CD4-positive, alpha-beta T cell treated with Interleukin-4 for 1 hour (primary cell): ENCODE data around the gene KEL.

ENCODE experiments used
- DNase-seq, 2 donors: peaks; one replicate each; pipeline ENCODE4 v3.0.0-alpha.2; 2020 to 2022

The KEL gene

DNA sequence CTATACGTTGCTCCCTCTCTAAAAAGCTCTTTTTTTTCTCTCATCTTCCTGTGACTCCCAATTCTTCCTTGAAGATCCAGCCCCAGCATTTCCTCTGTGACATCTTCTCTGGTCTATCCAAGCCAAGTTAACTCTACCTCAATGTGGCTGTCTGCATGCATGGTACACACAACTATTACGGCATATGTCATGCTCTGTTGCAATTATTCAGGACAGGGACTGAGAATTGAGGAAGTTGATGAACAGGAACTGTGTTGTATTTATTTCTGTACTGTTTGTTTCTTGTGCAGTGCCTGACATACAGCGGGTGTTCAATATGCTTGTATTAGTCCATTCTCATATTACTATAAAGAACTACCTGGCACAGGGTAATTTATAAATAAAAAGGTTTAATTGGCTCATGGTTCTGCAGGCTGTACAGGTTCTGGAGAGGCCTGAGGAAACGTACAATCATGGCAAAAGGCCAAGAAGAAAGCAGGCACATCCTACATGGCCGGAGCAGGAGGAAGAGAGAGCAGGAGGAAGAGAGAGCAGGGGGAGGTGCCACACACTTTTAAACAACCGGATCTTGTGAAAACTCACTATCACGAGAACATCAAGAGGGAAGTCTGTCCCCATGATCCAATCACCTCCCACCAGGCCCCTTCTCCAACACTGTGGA, 34.9 kb downstream of the KEL start:
- no peak for DNase-seq

DNA sequence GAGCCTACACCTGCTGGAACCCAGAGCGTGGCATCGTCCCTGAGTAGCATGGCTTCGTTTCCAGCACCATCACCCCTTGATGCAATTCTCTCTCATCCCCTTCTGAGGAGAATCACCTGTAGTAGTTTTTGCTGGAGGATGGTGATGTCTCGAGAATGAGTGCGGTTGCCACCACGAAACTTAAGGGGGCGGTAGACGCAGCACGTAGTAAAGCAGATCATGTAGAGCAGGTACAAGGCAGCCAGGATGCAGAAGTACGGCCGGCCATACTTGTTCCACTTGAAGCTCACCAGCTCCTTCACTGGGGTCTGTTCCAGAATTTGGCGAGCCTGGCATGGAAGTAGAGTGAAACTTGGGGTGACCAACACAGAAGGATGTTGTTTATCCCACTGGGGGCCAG, 36.8 kb downstream of the KEL start:
- no peak for DNase-seq

DNA sequence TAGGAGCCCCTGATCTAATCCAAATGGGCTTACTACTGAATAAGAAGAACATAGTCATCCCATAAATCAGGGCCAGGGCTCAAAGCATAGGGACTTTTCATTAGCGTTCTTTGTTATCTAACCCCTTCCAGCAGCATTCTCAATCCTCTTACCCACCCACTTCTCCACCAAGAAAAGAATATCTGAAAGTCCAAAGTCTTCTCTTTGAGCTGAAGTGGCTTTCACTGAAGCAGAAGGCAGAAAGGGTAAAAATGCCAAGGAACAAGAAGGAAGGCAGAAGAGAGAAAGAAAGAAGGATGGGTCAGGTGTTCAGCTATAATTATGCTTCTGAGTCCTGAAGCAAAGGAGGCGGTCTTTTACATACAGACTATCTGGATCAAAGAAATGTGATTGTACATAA, 38.8 kb downstream of the KEL start:
- DNase-seq: no peak

DNA sequence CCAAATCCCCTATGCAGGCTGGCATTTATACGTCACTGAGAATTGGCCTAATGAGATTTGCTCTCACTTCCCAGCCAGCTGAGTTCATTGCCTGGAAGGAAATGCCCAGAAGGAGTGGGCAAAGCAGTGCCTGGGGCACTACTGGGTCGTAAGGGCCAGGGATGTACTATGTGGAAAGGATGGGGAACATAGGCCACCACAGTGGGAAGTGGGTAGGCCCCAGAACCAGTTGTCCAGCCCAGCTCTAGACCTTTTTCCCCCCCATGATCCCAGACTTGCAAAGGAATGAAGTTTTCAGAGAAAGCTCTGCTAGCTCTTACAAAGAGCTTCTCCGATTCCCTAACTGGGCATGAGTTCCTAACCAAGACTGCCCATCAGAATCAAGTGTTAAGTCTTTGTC, 42.5 kb downstream of the KEL start:
- no peak for DNase-seq

DNA sequence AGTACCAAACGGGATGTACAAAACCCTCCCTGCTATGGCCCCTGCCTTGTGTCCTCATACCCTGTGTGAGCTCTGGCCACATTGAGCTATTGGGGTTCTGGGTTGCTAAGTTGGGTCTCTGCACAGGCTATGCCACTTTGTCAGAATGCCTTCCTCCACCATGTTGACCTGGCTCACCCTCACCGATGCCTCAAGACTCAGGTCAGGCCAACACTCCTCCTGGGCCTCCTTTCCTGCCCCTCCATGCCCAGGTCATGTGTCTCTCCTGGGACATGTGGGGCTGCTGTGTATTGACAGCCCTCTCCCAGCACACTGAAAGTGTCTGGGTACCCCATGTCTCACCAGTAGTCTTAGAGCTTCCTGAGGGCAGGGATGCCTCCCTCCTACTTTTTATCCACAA, 43.3 kb downstream of the KEL start:
- DNase-seq: no peak

DNA sequence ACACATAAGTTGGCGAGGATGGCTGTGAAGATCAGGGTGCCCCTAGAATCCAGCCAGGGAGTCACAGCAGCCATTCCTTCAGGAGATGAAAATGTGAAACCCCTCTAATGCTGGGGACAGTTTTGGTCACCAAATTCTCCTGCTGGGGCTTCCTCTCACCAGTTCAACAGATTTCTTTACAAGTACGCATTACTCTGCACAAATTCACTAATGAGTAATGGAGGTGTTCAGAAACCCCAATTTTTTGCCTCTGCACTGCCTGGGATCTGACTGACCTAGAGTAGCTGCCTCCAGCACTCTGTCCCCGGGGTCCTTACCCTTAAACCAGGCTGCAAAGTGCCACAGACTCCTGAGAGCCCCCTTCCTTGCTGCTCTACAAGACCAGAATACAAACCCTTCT, 44.7 kb downstream of the KEL start:
- DNase-seq: no peak

DNA sequence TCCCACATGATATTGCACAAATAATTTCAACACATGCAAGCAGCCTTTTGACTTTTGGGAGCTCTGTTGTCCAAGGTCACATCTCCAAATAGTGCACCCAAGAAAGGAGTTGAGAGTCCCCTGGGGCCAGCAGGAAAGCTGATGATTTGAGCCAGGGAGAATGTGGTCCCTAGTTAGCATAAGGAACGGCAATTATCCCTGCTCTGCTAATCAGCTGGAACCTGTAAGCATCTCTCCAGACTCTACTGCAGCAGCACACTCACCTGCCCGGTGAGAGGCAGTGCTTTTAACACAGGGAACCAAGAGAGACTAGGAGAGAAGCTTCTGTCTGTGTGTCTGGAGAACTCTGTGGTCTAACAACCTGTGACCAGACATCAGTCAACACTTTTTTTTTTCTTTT, 45.7 kb downstream of the KEL start:
- DNase-seq: no peak

DNA sequence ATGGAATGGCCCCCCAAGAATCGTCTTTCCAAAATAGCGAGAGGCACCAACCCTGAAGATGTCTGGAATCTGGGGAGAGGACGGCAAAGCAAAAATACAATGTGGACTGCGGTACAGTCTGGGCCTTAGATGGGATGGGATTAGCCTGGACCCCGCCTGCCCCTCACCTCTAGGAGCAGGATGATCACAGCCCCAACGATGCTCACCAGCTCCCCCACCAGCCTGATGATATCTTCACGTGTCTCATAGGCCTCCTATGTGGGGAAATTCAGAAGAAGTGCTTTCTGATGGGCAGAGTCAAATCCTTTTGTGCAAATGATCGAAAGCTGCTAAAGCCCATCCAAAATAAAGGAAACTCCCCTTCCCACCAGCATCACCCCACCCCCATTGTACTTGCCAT, 46.8 kb downstream of the KEL start:
- DNase-seq: peak in 1 of 2 donors; percentile 3

DNA sequence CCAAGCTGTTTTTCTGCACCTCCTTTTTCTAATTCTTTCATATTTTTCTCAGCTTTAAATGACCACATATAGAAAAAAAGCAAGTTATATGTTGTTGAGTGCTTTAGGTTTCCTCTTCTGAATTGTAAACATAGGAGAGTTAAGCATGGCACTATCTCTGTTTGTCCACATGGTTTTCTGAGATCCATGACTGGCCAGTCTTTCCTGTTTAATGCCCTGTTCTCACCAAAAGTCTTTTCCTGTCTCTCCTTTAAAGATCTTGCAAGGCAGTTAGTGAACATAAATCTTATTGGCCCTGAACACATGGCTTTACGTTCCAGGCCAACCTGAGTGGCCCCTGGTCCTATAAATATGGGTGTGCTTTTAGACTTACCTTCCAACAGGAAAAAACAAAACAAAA, 48.0 kb downstream of the KEL start:
- DNase-seq: no peak

DNA sequence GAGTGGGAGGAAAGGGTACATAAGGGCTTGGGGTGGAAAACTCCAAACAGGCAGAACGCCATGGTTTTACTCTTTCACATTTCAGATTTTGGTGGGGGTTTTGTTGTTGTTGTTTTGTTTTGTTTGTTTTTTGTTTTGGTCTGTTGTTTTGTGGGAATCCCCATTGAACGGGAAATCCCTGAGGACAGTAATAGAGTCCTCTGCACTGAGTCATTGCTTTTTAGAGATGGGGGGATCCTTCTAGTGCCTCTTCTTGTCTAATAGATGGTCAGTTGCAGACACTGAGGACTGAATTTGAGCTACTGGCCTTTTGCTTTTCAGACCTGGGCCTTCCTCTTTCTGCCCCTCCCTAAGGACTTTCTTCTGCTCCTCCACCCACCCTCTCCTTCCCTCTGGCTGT, 48.6 kb downstream of the KEL start:
- no peak for DNase-seq

DNA sequence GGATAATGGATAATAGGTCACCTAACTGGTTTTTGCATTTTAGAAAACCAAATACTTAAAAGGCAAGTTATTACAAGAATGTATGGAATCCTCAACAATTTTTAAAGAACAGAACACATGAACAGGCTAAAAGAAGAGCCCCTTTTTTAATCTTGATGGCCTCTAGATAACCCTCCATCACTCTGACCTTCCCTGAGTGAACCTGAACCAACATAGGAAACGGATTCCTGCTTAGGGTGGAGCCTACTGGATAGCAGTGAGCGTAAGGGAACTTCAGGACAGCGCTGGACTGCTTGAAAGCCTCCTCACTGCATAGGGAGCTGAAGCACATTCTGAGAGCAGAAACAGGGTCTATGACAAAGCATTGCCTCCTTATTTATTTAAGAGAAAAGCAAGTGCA, 49.1 kb downstream of the KEL start:
- no peak for DNase-seq

DNA sequence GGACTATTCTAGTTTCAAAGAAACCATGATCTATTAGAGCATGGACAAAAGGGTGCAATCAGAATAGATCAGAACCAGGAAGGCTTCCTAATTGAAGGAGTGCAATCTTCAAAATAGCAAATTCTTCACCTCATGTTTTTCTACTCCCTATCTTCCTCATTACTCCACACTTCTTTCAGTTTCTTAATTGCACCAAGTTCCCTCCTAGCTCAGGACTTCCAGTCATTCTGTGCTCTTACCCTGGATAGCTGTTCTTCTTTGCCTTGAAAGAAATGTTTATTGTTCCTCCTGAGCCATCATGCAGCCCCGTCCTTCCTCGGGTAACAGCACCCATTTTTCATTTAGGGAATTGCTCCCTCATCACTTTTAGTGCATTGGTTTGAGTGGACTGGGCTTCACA, 51.7 kb downstream of the KEL start:
- DNase-seq: no peak

DNA sequence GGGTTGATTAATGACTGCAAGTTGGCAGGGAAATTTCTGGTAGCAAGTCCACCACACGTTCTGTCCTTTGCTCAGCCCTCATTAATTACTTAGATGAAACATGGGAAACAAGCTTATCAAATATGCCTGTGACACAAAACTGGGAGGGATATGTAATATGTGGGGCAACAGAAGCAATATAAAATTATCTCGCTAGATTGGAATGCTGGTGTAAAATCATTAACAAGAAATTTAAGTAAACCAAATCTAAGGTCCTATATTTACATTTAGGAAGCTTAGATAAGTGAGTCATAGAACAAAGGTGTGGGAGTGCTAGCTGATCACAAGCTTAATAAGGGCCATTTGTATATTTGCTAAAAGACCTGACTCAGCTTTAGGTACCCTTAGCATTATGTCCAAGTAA, 52.1 kb downstream of the KEL start:
- no peak for DNase-seq

DNA sequence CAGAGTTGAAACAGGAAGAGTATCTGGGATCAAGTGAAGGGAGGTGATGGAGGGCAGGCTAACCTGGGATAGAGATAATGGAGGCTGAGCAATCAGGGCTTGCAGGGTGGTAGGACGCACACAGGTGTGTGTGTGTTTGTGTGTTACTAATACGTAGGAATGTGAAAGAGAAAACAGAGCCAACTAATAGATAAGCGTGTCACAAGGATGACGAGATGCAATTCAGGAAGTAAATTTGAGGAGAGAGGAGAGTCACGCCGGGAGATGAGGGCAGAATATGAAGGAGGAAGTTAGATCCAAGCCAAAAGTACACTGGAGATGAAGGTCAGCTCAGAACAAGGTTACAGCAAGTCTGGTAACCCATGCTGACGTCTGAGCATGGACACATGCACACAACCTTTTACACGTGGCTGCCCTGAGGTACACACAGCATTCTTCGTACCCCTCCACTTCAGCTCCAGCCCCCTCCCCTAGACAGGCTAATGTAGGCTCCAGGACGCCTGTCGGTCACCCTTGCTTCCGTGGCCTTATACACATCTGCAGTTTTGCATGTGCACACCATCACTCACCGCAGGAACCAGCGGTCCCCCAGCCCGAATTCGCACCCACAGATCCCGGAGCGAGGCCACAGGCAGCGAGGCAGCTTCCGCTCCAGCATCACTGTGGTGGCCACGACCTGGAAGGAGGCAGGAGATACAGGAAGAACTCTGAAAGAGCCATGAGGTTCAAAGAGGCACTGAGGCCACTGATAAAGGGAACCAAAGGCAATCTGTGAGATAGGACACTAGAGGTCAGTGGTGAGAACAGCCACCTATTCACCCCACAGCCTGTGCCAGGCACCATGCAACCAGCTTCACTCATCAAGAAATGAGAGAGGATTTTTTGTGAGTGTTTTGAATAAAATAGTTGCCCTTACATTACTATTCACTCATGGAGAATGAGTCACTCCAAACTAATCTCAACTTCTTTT, 53.0 kb downstream of the KEL start:
- no peak for DNase-seq

DNA sequence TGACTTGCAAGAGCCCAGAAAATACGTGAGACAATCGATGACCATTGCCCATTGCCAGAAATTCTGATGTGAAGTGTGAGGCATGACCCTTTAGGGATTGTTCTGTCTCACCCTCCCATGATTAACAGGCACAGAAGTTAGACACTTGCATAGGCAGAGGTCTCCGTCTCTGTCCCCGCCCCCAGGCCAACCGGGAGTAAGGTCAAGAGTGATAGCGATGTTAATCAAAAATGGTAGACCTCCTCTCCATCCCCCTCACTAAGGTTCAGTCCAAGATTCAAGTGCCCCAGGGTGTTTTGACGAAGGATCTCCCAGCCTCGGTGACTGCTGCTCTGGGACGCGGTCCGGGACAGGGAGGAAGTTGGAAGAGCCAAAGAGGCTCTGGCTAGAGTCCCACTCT, 53.9 kb downstream of the KEL start:
- DNase-seq: no peak

DNA sequence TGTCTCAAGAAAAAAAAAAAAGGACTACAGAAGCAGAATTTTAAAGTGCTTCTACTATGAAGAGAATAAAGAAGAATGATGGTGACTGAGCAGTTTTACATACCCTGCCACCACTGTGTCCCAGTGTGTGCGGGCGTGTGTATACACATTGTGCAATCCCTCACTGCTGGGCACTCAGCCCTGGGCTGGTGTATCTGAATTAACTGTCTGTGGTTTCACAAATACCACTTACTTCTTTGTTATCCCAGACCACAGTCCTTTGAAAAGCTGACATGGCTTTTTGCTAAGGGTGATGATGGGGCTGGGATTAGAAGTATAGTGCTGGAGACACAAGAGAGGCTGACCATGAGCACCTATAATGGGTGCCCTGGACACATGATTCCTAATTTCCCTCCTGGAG, 55.5 kb downstream of the KEL start:
- no peak for DNase-seq

DNA sequence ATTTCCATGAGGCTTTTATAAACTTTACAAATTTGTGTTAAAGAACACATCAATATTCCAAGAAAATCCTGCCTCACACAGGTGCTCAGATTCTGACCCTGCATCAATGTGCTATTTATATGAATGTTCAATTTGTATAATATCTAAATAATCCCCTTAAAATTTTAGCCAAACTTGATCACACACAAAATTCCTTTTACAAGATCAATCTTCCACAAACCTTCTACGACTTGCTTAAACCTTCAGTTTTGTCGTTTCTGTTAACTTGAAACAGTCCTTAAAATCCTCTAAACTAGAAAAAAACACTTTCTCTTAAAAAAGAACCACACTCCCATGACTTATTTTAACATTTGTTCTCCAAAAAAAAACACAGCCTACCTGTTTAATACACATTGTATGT, 56.4 kb downstream of the KEL start:
- DNase-seq: no peak

DNA sequence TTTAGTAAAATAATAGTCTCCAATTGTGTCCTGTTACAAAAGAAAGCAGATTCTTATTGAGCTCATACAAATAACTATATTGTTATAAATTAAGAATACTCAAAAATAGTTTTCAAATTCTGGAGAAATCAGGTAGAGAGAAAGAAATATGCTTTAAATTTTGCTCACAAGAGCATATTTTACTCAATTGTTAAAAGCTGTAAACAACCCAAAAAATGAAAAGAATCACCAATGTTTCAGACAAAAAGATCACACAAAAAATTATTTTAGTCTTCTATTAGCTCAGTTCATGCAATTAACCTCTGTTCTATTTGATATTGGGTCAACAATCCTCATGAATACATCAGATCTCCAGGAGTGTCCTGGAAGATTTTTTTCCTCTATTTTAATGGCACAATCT, 58.0 kb downstream of the KEL start:
- no peak for DNase-seq

DNA sequence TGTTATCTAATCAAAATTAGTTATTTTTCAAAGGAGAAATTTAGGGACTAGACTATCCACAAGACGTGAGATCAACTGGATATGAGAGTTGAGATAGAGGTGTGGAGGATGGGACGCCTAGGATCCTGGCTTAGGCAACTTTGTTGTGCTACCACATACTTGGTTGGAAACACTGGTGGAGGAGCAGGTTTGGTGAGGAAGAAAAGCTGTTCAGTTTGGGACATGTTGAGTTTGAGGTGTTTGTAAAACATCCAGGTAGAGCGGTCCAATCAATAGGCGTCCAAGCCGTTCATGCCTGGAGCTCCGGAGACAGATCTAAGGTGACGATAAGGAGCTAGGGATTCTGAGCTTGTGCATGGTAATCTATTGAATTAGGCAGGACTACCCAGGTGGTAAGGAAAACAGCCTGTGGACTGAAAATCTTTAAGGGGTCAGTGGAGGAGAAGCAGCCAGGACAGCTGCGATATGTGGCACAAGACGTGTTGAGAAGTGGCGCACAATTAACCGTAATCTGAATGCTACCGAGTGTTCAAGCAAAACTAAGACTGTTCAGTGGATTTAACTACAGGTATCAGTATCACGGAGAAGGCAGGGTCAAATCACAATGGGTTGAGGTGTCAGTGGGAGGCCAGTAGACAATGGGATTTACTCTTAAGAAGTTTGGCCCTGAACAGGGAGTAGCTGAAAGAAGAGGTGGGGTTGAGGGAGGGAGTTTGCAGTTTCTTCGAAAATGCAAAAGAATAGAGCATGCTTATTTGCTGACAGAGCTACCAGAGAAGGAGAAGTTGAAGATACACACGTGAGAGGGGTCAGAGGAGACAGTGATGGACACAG, 60.5 kb downstream of the KEL start:
- DNase-seq: no peak

DNA sequence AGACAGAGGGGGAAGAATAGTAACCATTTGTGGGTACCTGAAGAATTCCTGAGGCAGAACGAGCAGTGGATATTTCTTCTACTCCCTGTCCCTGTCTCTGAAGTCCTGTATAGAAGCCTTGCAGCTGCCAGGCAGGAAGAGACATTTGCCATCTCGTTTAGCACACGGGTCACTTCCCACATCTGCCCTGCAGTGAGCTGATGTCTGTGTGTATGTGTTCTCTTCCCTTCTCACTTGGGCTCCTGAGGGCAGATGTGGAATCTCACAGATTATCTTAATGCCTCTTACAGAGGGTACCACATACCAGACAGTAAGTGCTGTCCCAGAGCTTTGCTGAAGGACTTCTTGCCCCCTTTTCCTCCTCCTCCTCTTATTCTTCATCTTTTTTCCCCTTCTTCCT, 62.5 kb downstream of the KEL start:
- DNase-seq: no peak

DNA sequence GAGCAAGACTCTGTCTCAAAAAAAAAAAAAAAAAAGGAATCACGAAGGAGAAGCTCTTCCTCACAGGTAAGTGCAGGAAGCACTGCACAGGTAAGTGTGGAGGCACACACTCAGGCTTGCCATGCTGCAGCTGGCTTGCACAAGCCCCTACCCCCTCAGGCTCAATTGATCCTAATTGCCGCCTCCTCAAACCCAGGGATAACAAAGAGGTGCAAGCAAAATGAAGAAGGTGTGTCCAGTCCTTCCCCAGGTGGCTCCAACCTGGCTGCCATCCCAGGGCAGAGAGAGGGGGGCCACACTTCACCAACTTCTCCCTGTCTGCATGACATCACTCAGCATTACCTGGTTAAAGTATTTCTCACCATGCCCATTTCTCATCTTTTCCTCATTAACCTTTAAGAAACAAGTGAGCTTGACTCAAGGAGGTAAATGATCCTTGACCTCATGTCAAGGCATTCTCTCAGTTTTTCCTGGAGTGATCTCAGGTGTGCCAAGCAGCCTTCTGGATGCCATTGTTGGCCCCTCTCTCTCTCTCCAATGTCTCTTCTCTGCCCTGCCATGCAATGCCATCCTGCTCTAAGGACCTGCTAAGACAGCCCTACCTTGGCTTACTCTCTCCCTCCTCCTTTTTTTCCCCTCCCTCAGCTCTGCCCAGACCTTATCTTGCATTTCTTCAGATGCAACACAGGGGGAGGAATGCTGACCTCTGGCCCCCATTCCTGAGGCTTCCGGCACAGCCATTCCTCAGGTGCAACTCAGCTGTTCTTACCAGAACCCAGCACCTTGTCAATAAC, 63.6 kb downstream of the KEL start:
- DNase-seq: no peak

DNA sequence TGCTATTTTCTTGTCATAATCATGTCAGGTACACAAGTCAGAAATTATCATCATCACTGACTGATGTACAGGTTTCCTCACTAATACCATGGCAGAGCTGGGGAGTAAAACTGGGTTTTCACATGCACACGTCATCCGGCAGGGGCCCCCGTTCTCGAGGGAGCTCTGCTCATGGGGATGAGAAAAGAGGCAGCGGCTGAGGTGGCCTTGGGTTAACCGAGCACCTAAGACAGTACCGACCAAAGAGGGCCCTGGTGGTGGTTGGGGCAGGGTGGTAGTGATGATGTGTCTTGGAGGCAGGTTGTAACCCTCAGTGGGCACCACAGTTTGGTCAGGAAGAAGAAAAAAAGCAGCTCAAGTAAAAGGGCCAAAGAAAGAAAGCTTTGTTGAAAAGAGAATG, 64.5 kb downstream of the KEL start:
- no peak for DNase-seq
